BJ (cell line): ENCODE measurements around the gene TBC1D9. TPM values are rescaled to one million over a fixed set of nuclear protein-coding genes. Genes with fewer than 3 reads are reported as not detected.
"Not testable (repeated sequence)": the region's sequence is repeated elsewhere in the genome, so short reads cannot be mapped to it uniquely, and the experiment has no call there.

Source experiments
- CTCF ChIA-PET: fragments of 350-600 bp; formaldehyde crosslinking; extraction: SDS; loops from one replicate; lab custom pipeline; 2021; ENCODE audit warnings: antibody characterized with exemption, inconsistent platforms; lab: Yijun Ruan, JAX
- POLR2A ChIA-PET: fragments of 300-600 bp; sonication (Branson Sonifier 250); formaldehyde crosslinking; extraction: SDS; loops from one replicate; lab custom pipeline; 2021; ENCODE audit warnings: antibody characterized with exemption; lab: Charles Lee
- DNase-seq: peaks from one replicate; pipeline ENCODE4 v3.0.0-alpha.2; 2011; ENCODE audit warnings: low read depth
- H3K27me3 ChIP-seq: 2 replicates; pipeline ENCODE4 v1.6.0; 2011; ENCODE audit warnings: low read length; ENCODE audit not compliant: control insufficient read depth, insufficient read depth
- H3K36me3 ChIP-seq: 2 replicates; pipeline ENCODE4 v1.5.1; 2011; ENCODE audit warnings: low read length; ENCODE audit not compliant: control insufficient read depth, insufficient read depth
- H3K4me3 ChIP-seq: 2 replicates; pipeline ENCODE4 v1.5.1; 2011; ENCODE audit warnings: low read depth, mild to moderate bottlenecking, control low read depth, low read length
- CTCF ChIP-seq: IDR thresholded peaks from 2 replicates; pipeline ENCODE4 v1.5.1; 2011; ENCODE audit warnings: low read depth, mild to moderate bottlenecking, control low read depth, inconsistent platforms, low read length, moderate library complexity; ENCODE audit not compliant: insufficient read depth
- polyA plus RNA-seq: library from polyadenylated mRNA; depleted of rRNA; stranded (reverse); fragments of >200 nt; gene quantifications from 2 replicates; pipeline ENCODE4 v1.2.3, GENCODE V29; 2011

TBC1D9 gene
- polyA plus RNA-seq, 1 experiment = 12.0 TPM

- no peaks in the 10 kb centered on the region for H3K27me3 ChIP-seq
- H3K36me3 ChIP-seq = no peaks in the 10 kb centered on the region
- DNase-seq = no peak
- H3K4me3 ChIP-seq = peak overlapping the region; percentile 80
- ChIA-PET CTCF (no interaction called here), POLR2A (no interaction called here)
- no peak for TF ChIP-seq CTCF
Measured at GRCh38 chr4:140754918-140755773, 1.0 kb downstream of the TBC1D9 start.

DNA sequence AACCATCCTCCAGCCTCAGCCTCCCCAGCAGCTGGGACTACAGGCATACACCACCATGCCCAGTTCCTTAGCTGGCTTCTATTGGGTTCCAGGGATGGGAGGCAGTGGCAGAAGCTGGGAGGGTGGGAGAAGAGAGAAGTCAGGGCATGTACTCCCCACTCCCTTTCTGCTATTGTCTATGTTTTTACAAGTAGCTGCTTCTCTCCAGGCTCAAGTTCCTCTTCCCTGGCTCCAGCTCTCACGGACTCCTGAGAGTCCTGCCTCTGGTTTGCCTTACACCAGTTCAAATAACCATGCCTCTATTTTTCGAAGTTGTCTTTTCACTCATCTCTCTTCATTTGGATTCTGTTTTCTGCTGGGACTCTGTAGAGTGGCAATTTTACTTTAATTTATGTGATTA lies 2.9 kb downstream of the TBC1D9 start:
- TF ChIP-seq CTCF = no peak
- Histone ChIP-seq H3K4me3 (no peak overlapping the region), H3K36me3 (no peaks in the 10 kb centered on the region), H3K27me3 (no peaks in the 10 kb centered on the region)
- DNase-seq = no peak
- ChIA-PET CTCF (interaction anchor here (0.9 to 1.0 kb wide), 2 partner anchors 35 to 394 kb away, joined by 3 to 5 read pairs; no protein-coding TSS in a partner anchor), POLR2A (no interaction called here)

GRCh38 chr4:140752291-140753068 lies 3.7 kb downstream of the TBC1D9 start:
- DNase-seq = no peak
- Histone ChIP-seq H3K4me3 (no peak overlapping the region), H3K27me3 (no peaks in the 10 kb centered on the region), H3K36me3 (no peaks in the 10 kb centered on the region)
- ChIA-PET POLR2A (no interaction called here), CTCF (no interaction called here)
- TF ChIP-seq CTCF = no peak

GRCh38 chr4:140750470-140750869 lies 5.7 kb downstream of the TBC1D9 start:
- Histone ChIP-seq H3K4me3 (no peak overlapping the region), H3K36me3 (no peaks in the 10 kb centered on the region), H3K27me3 (no peaks in the 10 kb centered on the region)
- DNase-seq = no peak
- no peak for TF ChIP-seq CTCF
- ChIA-PET CTCF (interaction anchor here (0.6 kb wide), 1 partner anchor 497 kb away, joined by 3 read pairs; no protein-coding TSS in a partner anchor), POLR2A (no interaction called here)

- ChIA-PET CTCF (interaction anchor here (1.9 kb wide), 1 partner anchor 9 kb away, joined by 5 read pairs; the partner anchor contains the start of gene TBC1D9), POLR2A (no interaction called here)
- H3K27me3 ChIP-seq = no peaks in the 10 kb centered on the region
- no peaks in the 10 kb centered on the region for H3K36me3 ChIP-seq
- no peak overlapping the region for H3K4me3 ChIP-seq
- no peak for TF ChIP-seq CTCF
- no peak for DNase-seq
Measured at GRCh38 chr4:140748171-140748570, 8.0 kb downstream of the TBC1D9 start.

DNA sequence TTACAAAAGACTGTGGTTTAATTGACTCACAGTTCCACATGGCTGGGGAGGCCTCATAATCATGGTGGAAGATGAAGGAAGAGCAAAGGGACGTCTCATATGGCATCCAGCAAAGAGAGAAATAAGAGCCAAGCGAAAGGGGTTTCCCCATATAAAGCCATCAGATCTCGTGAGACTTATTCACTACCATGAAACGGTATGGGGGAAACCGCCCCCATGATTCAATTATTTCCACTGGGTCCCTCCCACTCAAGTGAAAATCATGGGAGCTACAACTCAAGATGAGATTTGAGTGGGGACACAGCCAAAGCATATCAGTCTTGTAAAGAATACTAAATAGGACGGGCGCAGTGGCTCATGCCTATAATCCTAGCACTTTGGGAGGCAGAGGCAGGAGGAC lies 9.6 kb downstream of the TBC1D9 start:
- DNase-seq, H3K27me3 ChIP-seq, H3K36me3 ChIP-seq, POLR2A ChIA-PET, H3K4me3 ChIP-seq: not testable (repeated sequence)
- CTCF ChIA-PET = interaction anchor here (1.9 kb wide), 1 partner anchor 10 kb away, joined by 5 read pairs; the partner anchor contains the start of gene TBC1D9
